KMS-11 (cell line): ENCODE measurements around the gene PARVA.
"Not testable (repeated sequence)": the region's sequence is repeated elsewhere in the genome, so short reads cannot be mapped to it uniquely, and the experiment has no call there.

ENCODE experiments used
- H2AFZ ChIP-seq: fragments of 200-600 bp; sonication (generic); 2 replicates; pipeline ENCODE4 v1.6.1; 2016; ENCODE audit warnings: antibody characterized with exemption, mixed run types, low read depth
- H3K27ac ChIP-seq: fragments of 200-600 bp; sonication (generic); 2 replicates; pipeline ENCODE4 v1.6.1; 2016; ENCODE audit warnings: mild to moderate bottlenecking, mixed run types
- H3K27me3 ChIP-seq: fragments of 200-600 bp; sonication (generic); 2 replicates; pipeline ENCODE4 v1.6.1; 2017; ENCODE audit warnings: mild to moderate bottlenecking, low read depth, mixed run types, moderate library complexity; ENCODE audit not compliant: insufficient read depth
- H3K36me3 ChIP-seq: fragments of 200-600 bp; sonication (generic); 2 replicates; pipeline ENCODE4 v1.6.1; 2017; ENCODE audit warnings: mild to moderate bottlenecking, mixed run types; ENCODE audit not compliant: insufficient read depth
- H3K4me1 ChIP-seq: fragments of 200-600 bp; sonication (generic); 2 replicates; pipeline ENCODE4 v1.6.1; 2016; ENCODE audit warnings: mild to moderate bottlenecking, low read depth, mixed run types; ENCODE audit not compliant: poor library complexity, severe bottlenecking
- H3K4me2 ChIP-seq: fragments of 200-600 bp; sonication (generic); 2 replicates; pipeline ENCODE4 v1.7.0; 2016; ENCODE audit warnings: mild to moderate bottlenecking, mixed run types
- H3K4me3 ChIP-seq: fragments of 200-600 bp; sonication (generic); IDR thresholded peaks from 2 replicates; pipeline ENCODE4 v1.6.1; 2017; ENCODE audit warnings: low read depth, low read length, mixed read lengths; ENCODE audit not compliant: insufficient read depth
- H3K79me2 ChIP-seq: fragments of 200-600 bp; sonication (generic); 2 replicates; pipeline ENCODE4 v1.6.1; 2016; ENCODE audit warnings: low read depth, mixed run types; ENCODE audit not compliant: insufficient read depth
- H3K9ac ChIP-seq: fragments of 200-600 bp; sonication (generic); 2 replicates; pipeline ENCODE4 v1.6.1; 2016; ENCODE audit warnings: mild to moderate bottlenecking, mixed run types
- H4K20me1 ChIP-seq: fragments of 200-600 bp; sonication (generic); 2 replicates; pipeline ENCODE4 v1.6.1; 2016; ENCODE audit warnings: mild to moderate bottlenecking, mixed run types; ENCODE audit not compliant: insufficient read depth
- TF ChIP-seq, protein P1 (sequence below): fragments of 200-600 bp; sonication (generic); conservative IDR thresholded peaks from 2 replicates; pipeline ENCODE4 v1.6.1; 2017; ENCODE audit warnings: low read depth, mild to moderate bottlenecking, antibody characterized with exemption, low read length, moderate library complexity, mixed read lengths

The PARVA gene

DNA sequence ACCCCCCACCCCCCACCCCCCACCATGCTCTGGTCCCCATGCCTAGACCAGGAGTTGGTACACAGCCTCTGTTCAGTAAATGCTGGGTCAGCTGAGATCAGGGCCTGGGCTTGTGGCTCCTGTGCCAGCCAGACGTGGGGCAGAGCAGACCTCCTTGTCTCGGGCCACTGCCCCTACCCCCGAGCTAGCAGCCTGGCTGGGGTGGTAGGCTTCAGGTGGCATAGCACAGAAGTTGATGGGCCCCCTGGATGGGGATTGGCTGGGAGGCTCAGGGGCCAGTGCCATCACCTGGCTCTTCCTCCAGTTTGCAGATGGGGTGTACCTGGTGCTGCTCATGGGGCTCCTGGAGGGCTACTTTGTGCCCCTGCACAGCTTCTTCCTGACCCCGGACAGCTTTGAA, 139.9 kb downstream of the PARVA start:
- H3K4me2 ChIP-seq: no peak overlapping the region
- H3K27me3 ChIP-seq: no peaks in the 10 kb centered on the region
- TF ChIP-seq, protein P1, sequence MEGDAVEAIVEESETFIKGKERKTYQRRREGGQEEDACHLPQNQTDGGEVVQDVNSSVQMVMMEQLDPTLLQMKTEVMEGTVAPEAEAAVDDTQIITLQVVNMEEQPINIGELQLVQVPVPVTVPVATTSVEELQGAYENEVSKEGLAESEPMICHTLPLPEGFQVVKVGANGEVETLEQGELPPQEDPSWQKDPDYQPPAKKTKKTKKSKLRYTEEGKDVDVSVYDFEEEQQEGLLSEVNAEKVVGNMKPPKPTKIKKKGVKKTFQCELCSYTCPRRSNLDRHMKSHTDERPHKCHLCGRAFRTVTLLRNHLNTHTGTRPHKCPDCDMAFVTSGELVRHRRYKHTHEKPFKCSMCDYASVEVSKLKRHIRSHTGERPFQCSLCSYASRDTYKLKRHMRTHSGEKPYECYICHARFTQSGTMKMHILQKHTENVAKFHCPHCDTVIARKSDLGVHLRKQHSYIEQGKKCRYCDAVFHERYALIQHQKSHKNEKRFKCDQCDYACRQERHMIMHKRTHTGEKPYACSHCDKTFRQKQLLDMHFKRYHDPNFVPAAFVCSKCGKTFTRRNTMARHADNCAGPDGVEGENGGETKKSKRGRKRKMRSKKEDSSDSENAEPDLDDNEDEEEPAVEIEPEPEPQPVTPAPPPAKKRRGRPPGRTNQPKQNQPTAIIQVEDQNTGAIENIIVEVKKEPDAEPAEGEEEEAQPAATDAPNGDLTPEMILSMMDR: no peak
- H3K9ac ChIP-seq: no peak overlapping the region
- H4K20me1 ChIP-seq: no peaks in the 10 kb centered on the region
- H3K27ac ChIP-seq: no peak overlapping the region
- H3K4me1 ChIP-seq: no peaks in the 10 kb centered on the region
- no peak overlapping the region for H3K4me3 ChIP-seq
- H2AFZ ChIP-seq: no peak overlapping the region
- H3K36me3 ChIP-seq: no peaks in the 10 kb centered on the region
- no peaks in the 10 kb centered on the region for H3K79me2 ChIP-seq

DNA sequence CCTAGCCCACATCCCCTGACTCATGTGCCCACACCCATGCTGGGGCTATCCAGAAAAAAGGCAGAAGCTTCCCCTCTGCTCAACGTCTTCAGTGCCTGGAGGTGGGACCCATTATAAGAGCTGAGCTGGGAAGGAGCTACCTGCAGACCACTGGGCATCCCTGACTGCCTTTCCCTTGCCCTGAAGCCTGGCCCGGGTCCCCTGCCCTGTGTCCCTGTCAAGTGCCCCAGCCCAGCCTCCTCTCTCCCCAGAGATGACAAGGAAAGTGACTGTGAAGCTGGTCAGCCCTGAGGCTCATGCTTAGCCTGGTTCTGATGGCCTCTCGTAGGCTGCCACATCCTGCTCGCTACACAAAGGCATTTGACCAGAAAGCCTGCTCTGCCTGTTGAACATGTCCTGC, 140.4 kb downstream of the PARVA start:
- H3K36me3 ChIP-seq: no peaks in the 10 kb centered on the region

DNA sequence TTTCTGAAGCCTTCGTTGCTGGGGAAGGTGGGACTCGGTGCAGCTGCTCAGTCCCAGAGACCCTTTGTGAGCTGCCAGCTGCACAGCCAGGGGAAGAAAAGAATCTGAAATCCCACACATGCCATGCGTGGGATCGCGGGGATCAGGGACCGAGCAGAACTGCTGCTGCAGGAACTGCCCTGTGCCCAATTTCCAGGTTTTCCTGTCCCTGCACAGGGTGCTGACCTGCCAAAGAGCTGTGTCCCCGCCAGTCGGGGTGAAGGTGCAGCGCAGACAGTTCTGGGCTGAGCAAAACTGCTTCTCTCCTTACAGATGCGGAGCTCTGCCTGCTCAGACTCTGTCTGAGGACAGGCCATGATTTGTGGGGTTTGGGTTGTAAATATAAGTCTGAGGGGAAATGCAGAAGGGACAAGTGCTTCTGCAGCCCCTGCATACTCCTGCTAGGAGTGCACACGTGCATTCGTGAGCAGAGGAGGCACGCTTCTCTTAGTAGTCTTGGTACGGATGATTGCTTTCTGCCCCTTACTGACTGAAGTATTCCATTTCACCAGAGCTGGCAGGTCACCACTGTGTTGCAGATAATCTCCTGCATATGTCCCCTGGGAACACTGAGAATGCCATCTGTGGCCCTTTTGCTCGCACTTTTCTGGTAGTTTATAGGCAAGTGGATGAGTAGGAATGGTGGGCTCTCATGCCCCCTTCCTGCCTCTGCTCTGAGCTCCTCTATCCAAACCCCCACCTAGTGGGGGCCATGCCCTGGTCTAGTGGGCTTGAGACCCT, 141.4 kb downstream of the PARVA start:
- no peak overlapping the region for H2AFZ ChIP-seq

More for the DNA sequence above, 140.4 kb downstream of the PARVA start:
- Histone ChIP-seq H2AFZ (no peak overlapping the region), H3K9ac (no peak overlapping the region), H4K20me1 (no peaks in the 10 kb centered on the region), H3K4me2 (no peak overlapping the region), H3K4me3 (no peak overlapping the region), H3K79me2 (no peaks in the 10 kb centered on the region), H3K27ac (no peak overlapping the region), H3K27me3 (no peaks in the 10 kb centered on the region), H3K4me1 (no peaks in the 10 kb centered on the region)
- TF ChIP-seq, protein P1: no peak

DNA sequence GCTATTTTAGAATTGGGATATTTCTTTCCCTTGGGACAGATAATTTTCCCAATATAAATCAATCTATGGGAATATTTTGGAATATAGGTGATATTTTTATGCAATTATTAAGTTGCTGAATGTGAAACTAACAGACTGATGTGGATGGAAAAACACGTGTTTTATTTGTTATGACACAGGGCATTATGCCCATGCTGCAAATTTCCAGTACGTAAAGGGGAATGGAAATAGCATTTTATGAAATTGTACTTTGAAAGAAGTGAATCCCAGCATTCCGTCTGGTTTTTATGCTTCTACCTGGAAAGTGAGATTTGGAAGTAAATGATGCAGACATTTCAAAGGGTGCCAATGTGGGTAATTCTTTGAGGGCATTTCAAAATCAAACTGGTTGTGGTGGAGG, 142.7 kb downstream of the PARVA start:
- Histone ChIP-seq H3K27ac (no peak overlapping the region), H3K4me3 (no peak overlapping the region), H4K20me1 (no peaks in the 10 kb centered on the region), H3K4me2 (no peak overlapping the region), H3K36me3 (no peaks in the 10 kb centered on the region), H2AFZ (no peak overlapping the region), H3K79me2 (no peaks in the 10 kb centered on the region), H3K4me1 (no peaks in the 10 kb centered on the region), H3K27me3 (no peaks in the 10 kb centered on the region), H3K9ac (no peak overlapping the region)
- TF ChIP-seq, protein P1: no peak

More for the DNA sequence above, 141.4 kb downstream of the PARVA start:
- Histone ChIP-seq H3K4me3 (no peak overlapping the region), H4K20me1 (no peaks in the 10 kb centered on the region), H3K4me1 (no peaks in the 10 kb centered on the region), H3K27ac (no peak overlapping the region), H3K36me3 (no peaks in the 10 kb centered on the region), H3K79me2 (no peaks in the 10 kb centered on the region), H3K27me3 (no peaks in the 10 kb centered on the region), H3K9ac (no peak overlapping the region), H3K4me2 (no peak overlapping the region)
- TF ChIP-seq, protein P1: no peak

DNA sequence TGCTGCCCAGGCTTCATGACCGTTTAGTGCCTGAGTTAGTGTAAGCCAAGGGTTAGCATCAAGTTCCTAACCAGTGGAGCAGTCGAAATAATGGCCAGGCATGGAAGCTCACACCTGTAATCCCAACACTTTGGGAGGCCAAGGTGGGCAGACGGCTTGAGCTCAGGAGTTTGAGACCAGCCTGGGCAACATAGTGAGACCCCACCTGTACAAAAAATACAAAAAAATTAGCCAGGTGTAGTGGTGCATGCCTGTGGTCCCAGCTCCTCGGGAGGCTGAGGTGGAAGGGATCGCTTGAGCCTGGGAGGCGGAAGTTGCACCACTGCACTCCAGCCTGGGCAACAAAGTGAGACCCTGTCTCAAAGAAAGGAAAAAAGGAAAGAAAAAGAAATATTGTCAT, 143.2 kb downstream of the PARVA start:
- not testable (repeated sequence) for H3K36me3 ChIP-seq, H2AFZ ChIP-seq, H4K20me1 ChIP-seq, H3K4me2 ChIP-seq, H3K4me1 ChIP-seq, H3K9ac ChIP-seq, H3K27ac ChIP-seq, H3K27me3 ChIP-seq, H3K79me2 ChIP-seq, H3K4me3 ChIP-seq
